Adrenal gland (tissue), 5 donors: ENCODE measurements around the gene CCDC92B.

Source experiments
- CTCF ChIP-seq, 6 experiments: fragments of 450-650 bp in 4 of 6; fragments of 200-600 bp in 2 of 6; sonication (generic) in 1 of 6; IDR thresholded peaks; 1 replicate in 5 of 6; 2 replicates in 1 of 6; pipeline versions ENCODE4 v1.5.1 to v1.8.0; 2016 to 2021; ENCODE audit warnings: antibody characterized with exemption in 6 of 6, mild to moderate bottlenecking in 2 of 6, moderate library complexity in 1 of 6
- POLR2A ChIP-seq, 2 donors: fragments of 450-650 bp; IDR thresholded peaks; one replicate each; pipeline ENCODE4 v1.6.1; 2017; ENCODE audit warnings: antibody characterized with exemption in 2 of 2, mild to moderate bottlenecking in 2 of 2, moderate library complexity in 1 of 2
- donor health status: DM: no; HTN: no; CAD: no.

GRCh38 chr17:2777242-2777867 is 27.9 kb upstream of the CCDC92B start:
- no peak for TF ChIP-seq CTCF (IDR thresholded peaks at IDR 0.05)
- no peak for TF ChIP-seq POLR2A (IDR thresholded peaks at IDR 0.05)
